ENCODE measurements around the gene ALMS1. TPM values are rescaled to one million over a fixed set of nuclear protein-coding genes. Genes with fewer than 3 reads are reported as not detected.
"Not testable (repeated sequence)": the region's sequence is repeated elsewhere in the genome, so short reads cannot be mapped to it uniquely, and the experiment has no call there.

ALMS1 gene
- total RNA-seq, 1 experiment from 2014 or later, result 19.5 TPM

DNA sequence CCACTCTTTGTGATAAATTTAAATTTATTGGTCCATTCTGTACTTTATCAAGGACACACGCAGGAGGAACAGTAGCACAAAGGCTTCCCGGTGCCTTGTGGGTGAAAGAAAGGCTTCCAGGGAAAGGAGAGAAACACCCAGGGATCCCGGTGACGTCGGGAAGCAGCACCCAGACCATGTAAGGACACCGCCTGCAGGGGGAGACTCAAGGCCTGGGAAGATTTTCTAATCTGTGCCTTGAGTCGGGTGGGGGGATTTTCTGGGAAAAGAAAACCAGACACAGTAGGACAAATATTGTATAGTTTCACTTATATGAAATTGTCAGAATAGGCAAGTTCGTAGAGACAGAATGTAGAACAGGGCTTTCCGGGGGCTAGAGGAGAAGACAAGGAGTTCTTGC lies 239.0 kb downstream of the ALMS1 start:
- in situ Hi-C loops (cut with HindIII; ENCODE audit: low pct_unique_long_range_greater_than_20kb, low sequenced_read_pairs); DNase-seq (ENCODE audit: low read depth, low spot score); BruUV-seq (replicated peaks); H3K4me3 ChIP-seq (ENCODE audit: low read depth in 2 of 2, low read length in 2 of 2); POLR2A ChIA-PET; H3K4me1 ChIP-seq (ENCODE audit: control insufficient read depth, insufficient read depth, low read length); H3K27me3 ChIP-seq (ENCODE audit: control insufficient read depth, insufficient read depth, low read length); H3K27ac ChIP-seq (ENCODE audit: low read length); intact Hi-C loops (cut with micrococcal nuclease; ENCODE audit: unreplicated experiment); H3K36me3 ChIP-seq (ENCODE audit: control insufficient read depth, insufficient read depth, low read length); H3K9me3 ChIP-seq (ENCODE audit: control insufficient read depth, insufficient read depth, low read depth, low read length); CTCF ChIA-PET: not testable (repeated sequence)
- ATAC-seq, result peak; percentile 82
- TF ChIP-seq, protein P1, sequence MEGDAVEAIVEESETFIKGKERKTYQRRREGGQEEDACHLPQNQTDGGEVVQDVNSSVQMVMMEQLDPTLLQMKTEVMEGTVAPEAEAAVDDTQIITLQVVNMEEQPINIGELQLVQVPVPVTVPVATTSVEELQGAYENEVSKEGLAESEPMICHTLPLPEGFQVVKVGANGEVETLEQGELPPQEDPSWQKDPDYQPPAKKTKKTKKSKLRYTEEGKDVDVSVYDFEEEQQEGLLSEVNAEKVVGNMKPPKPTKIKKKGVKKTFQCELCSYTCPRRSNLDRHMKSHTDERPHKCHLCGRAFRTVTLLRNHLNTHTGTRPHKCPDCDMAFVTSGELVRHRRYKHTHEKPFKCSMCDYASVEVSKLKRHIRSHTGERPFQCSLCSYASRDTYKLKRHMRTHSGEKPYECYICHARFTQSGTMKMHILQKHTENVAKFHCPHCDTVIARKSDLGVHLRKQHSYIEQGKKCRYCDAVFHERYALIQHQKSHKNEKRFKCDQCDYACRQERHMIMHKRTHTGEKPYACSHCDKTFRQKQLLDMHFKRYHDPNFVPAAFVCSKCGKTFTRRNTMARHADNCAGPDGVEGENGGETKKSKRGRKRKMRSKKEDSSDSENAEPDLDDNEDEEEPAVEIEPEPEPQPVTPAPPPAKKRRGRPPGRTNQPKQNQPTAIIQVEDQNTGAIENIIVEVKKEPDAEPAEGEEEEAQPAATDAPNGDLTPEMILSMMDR (IDR thresholded peaks at IDR 0.05), result peak; percentile 26; the same call in 1 of the 2 replicates

DNA sequence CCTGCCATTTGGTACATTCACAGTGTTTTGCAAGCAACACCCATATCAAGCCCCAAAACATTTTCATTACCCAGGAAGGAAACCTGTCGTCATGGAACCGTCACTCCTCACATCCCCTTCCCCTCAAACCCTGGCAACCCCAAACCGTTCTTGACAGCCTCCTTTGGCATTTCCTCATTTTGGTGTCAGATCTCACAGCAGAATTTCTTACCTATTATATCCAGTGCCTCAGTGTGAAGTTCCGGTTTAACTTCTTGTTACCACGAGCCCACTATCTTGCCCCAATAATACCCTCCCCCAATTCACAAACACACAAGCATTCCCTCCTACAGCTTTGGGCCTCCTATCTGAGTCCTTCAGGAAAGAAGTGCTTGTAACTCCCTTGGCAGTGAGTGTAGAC lies 240.6 kb downstream of the ALMS1 start:
- in situ Hi-C loops (cut with HindIII; ENCODE audit: low pct_unique_long_range_greater_than_20kb, low sequenced_read_pairs); H3K4me1 ChIP-seq (ENCODE audit: control insufficient read depth, insufficient read depth, low read length); H3K27me3 ChIP-seq (ENCODE audit: control insufficient read depth, insufficient read depth, low read length); intact Hi-C loops (cut with micrococcal nuclease; ENCODE audit: unreplicated experiment); ATAC-seq; CTCF ChIA-PET; DNase-seq (ENCODE audit: low read depth, low spot score); POLR2A ChIA-PET; H3K9me3 ChIP-seq (ENCODE audit: control insufficient read depth, insufficient read depth, low read depth, low read length); BruUV-seq (replicated peaks); H3K36me3 ChIP-seq (ENCODE audit: control insufficient read depth, insufficient read depth, low read length); H3K4me3 ChIP-seq (ENCODE audit: low read depth in 2 of 2, low read length in 2 of 2); H3K27ac ChIP-seq (ENCODE audit: low read length): not testable (repeated sequence)

DNA sequence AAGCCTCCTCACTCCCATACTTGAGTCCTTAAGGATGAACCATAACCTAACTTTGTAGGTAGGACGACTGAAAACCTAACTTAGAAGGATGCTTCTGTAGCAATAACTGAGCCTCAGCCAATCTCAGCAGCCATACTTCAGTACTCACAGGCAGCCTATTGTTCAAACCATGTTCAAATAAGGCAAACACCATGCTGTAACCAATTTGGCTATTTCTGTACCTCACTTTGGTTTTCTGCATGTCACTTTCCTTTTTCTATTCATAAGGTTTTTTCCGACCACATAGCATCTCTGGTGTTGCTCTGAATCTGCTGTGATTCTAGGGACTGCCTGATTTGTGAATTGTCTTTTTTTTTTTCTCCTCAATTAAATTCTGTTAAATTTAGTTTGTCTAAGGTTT lies 242.9 kb downstream of the ALMS1 start:
- intact Hi-C loops (cut with micrococcal nuclease; ENCODE audit: unreplicated experiment); CTCF ChIA-PET; H3K27ac ChIP-seq (ENCODE audit: low read length); H3K27me3 ChIP-seq (ENCODE audit: control insufficient read depth, insufficient read depth, low read length); H3K4me3 ChIP-seq (ENCODE audit: low read depth in 2 of 2, low read length in 2 of 2); H3K4me1 ChIP-seq (ENCODE audit: control insufficient read depth, insufficient read depth, low read length); ATAC-seq; DNase-seq (ENCODE audit: low read depth, low spot score); BruUV-seq (replicated peaks); in situ Hi-C loops (cut with HindIII; ENCODE audit: low pct_unique_long_range_greater_than_20kb, low sequenced_read_pairs); POLR2A ChIA-PET; H3K9me3 ChIP-seq (ENCODE audit: control insufficient read depth, insufficient read depth, low read depth, low read length); H3K36me3 ChIP-seq (ENCODE audit: control insufficient read depth, insufficient read depth, low read length): not testable (repeated sequence)

DNA sequence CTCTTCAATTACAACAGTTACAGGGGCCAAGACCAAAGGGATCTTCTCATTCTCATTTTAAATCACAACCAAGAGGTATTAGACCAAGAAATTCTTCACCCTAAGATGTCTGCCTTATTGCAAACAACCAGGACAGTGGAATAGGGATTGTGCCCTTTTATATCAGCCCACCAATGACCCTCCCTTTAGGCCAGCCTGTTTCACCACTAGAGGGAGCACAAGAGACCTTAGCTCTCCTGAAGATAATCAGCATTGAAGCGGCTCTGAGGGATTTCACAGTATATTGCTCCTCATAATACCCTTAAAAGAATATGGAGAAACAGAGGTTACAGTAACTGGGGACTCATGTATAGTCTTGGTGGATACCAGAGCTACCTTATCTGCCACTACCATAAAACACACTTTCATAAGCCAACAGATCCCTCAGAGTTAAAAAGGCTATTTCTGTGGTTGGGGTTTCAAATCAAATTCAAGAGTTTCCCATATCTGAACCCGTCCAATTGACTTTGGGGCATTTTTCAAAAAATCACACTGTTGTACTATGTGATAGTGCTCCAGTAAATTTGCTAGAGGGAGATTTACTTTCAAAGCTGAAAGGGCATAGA lies 245.1 kb downstream of the ALMS1 start:
- CTCF ChIA-PET; H3K4me3 ChIP-seq (ENCODE audit: low read depth in 2 of 2, low read length in 2 of 2); in situ Hi-C loops (cut with HindIII; ENCODE audit: low pct_unique_long_range_greater_than_20kb, low sequenced_read_pairs); H3K36me3 ChIP-seq (ENCODE audit: control insufficient read depth, insufficient read depth, low read length); POLR2A ChIA-PET; H3K4me1 ChIP-seq (ENCODE audit: control insufficient read depth, insufficient read depth, low read length); H3K27ac ChIP-seq (ENCODE audit: low read length); H3K9me3 ChIP-seq (ENCODE audit: control insufficient read depth, insufficient read depth, low read depth, low read length); H3K27me3 ChIP-seq (ENCODE audit: control insufficient read depth, insufficient read depth, low read length); DNase-seq (ENCODE audit: low read depth, low spot score); BruUV-seq (replicated peaks); intact Hi-C loops (cut with micrococcal nuclease; ENCODE audit: unreplicated experiment): not testable (repeated sequence)
- TF ChIP-seq, protein P1 (IDR thresholded peaks at IDR 0.05), result peak; percentile 63
- ATAC-seq, result peak; percentile 97

DNA sequence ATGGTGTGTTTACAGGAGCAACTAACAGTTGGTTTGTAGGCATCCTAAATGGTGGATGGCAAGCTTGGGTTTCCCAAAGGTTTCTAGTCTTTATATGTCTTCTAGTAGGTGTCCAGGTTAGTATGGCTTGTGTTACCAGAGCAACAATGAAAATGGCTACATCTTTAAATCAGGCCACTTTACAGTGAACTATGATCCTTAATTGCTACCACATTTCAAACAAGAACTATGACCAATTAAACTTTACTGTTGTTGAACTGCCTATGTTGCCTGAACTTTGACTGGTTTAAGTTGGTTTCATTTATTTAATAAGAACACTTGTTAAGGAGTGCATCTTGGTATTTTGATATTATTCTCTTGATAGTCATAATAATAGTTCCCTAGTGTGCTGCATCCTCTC lies 251.3 kb downstream of the ALMS1 start:
- in situ Hi-C loops (cut with HindIII; ENCODE audit: low pct_unique_long_range_greater_than_20kb, low sequenced_read_pairs), result not testable (repeated sequence)

More for the DNA sequence above, 251.3 kb downstream of the ALMS1 start:
- intact Hi-C loops (cut with micrococcal nuclease; ENCODE audit: unreplicated experiment); ATAC-seq; H3K36me3 ChIP-seq (ENCODE audit: control insufficient read depth, insufficient read depth, low read length); H3K27me3 ChIP-seq (ENCODE audit: control insufficient read depth, insufficient read depth, low read length); H3K27ac ChIP-seq (ENCODE audit: low read length); POLR2A ChIA-PET; H3K4me3 ChIP-seq (ENCODE audit: low read depth in 2 of 2, low read length in 2 of 2); DNase-seq (ENCODE audit: low read depth, low spot score); BruUV-seq (replicated peaks); CTCF ChIA-PET; H3K9me3 ChIP-seq (ENCODE audit: control insufficient read depth, insufficient read depth, low read depth, low read length); H3K4me1 ChIP-seq (ENCODE audit: control insufficient read depth, insufficient read depth, low read length): not testable (repeated sequence)

All from Panc1 (cell line).